ENCODE results near the gene LSM7. TPM values are rescaled to one million over a fixed set of nuclear protein-coding genes. Genes with fewer than 3 reads are reported as not detected.
"Not testable (repeated sequence)": the region's sequence is repeated elsewhere in the genome, so short reads cannot be mapped to it uniquely, and the experiment has no call there.

LSM7 gene
- total RNA-seq, 1 donor from 2014 or later: 183 TPM

DNA sequence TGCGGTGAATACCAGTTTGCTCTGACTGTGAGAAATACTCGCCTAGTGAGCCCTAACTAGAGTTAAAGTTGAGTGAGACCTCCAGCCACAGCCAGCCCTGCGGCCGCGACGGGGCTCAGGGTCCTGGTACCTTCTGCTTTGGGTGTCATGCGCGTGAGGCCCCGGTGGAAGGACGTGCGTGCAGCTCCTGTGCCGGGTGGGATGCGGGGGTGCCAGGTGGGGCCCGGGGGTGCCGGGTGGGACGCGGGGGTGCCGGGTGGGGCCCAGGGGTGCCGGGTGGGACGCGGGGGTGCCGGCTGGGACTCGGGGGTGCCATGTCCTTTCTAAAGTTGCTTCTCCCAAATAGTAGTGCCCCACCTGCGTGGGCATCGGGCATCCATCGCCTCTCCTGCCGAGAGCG, 23.2 kb upstream of the LSM7 start:
- Histone ChIP-seq H3K4me3 (no peak overlapping the region), H2AFZ (replicated peaks) (no peak overlapping the region), H3K79me2 (ENCODE audit: low read depth) (no peaks in the 10 kb centered on the region), H3F3A (ENCODE audit: low read depth) (peaks cover 10% of the 10 kb centered on the region), H4K20me1 (ENCODE audit: low read depth) (no peaks in the 10 kb centered on the region), H3K4me2 (no peak overlapping the region), H3K36me3 (no peaks in the 10 kb centered on the region), H3K9ac (no peak overlapping the region), H3K27me3 (no peaks in the 10 kb centered on the region), H3K9me3 (ENCODE audit: low read depth) (no peaks in the 10 kb centered on the region), H3K4me1 (no peaks in the 10 kb centered on the region), H3K27ac (no peak overlapping the region)
- no peaks in the 10 kb centered on the region for H3K4me1 Mint-ChIP-seq
- no peaks in the 10 kb centered on the region for H3K36me3 Mint-ChIP-seq
- peaks cover 5% of the 10 kb centered on the region for H3K27me3 Mint-ChIP-seq (ENCODE audit: insufficient read depth, low read depth)
- H3K27ac Mint-ChIP-seq: no peak overlapping the region
- no peak for DNase-seq (ENCODE audit: low spot score)
- no peak overlapping the region for H3K4me3 Mint-ChIP-seq
- H3K9me3 Mint-ChIP-seq: no peaks in the 10 kb centered on the region
- TF ChIP-seq, protein P1, sequence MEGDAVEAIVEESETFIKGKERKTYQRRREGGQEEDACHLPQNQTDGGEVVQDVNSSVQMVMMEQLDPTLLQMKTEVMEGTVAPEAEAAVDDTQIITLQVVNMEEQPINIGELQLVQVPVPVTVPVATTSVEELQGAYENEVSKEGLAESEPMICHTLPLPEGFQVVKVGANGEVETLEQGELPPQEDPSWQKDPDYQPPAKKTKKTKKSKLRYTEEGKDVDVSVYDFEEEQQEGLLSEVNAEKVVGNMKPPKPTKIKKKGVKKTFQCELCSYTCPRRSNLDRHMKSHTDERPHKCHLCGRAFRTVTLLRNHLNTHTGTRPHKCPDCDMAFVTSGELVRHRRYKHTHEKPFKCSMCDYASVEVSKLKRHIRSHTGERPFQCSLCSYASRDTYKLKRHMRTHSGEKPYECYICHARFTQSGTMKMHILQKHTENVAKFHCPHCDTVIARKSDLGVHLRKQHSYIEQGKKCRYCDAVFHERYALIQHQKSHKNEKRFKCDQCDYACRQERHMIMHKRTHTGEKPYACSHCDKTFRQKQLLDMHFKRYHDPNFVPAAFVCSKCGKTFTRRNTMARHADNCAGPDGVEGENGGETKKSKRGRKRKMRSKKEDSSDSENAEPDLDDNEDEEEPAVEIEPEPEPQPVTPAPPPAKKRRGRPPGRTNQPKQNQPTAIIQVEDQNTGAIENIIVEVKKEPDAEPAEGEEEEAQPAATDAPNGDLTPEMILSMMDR (IDR thresholded peaks at IDR 0.05): no peak
- no peak for TF ChIP-seq EZH2 (IDR thresholded peaks at IDR 0.05)
- no peak for TF ChIP-seq EZH2phosphoT487 (IDR thresholded peaks at IDR 0.05)

DNA sequence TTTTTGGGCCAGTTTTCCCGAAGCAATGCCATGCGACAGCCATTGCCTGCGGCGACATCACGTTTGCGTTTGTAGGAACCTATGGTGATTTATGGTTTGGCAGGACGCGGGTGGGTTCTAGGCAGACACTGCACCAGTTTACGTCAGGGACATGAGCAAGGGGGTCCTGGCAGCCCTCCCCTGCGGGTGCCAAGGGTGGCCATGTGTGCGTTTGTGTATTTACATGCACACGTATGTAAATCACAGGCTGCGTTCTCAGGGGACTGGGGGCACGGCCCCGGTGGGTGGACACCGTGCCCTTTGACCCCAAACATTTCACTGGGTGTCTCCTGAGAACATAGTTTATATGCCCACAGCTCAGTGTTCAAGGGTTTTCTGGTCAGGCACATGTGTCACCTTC, 22.3 kb upstream of the LSM7 start:
- H3K79me2 ChIP-seq (ENCODE audit: low read depth): no peaks in the 10 kb centered on the region
- Mint-ChIP-seq H3K27me3 (ENCODE audit: insufficient read depth, low read depth) (no peaks in the 10 kb centered on the region), H3K27ac (no peak overlapping the region), H3K4me3 (no peak overlapping the region), H3K9me3 (no peaks in the 10 kb centered on the region), H3K36me3 (peaks cover 2% of the 10 kb centered on the region), H3K4me1 (no peaks in the 10 kb centered on the region)
- H3K27ac ChIP-seq: no peak overlapping the region
- H3F3A ChIP-seq (ENCODE audit: low read depth): peaks cover 4% of the 10 kb centered on the region
- no peak overlapping the region for H3K4me3 ChIP-seq
- H3K9ac ChIP-seq: no peak overlapping the region
- DNase-seq (ENCODE audit: low spot score): no peak
- H3K4me2 ChIP-seq: no peak overlapping the region
- no peaks in the 10 kb centered on the region for H4K20me1 ChIP-seq (ENCODE audit: low read depth)
- TF ChIP-seq, protein P1 (IDR thresholded peaks at IDR 0.05): no peak
- TF ChIP-seq EZH2phosphoT487 (IDR thresholded peaks at IDR 0.05) (no peak), EZH2 (IDR thresholded peaks at IDR 0.05) (no peak)
- H3K4me1 ChIP-seq: no peaks in the 10 kb centered on the region
- H3K27me3 ChIP-seq: no peaks in the 10 kb centered on the region
- H2AFZ ChIP-seq (replicated peaks): no peak overlapping the region
- H3K9me3 ChIP-seq (ENCODE audit: low read depth): no peaks in the 10 kb centered on the region
- no peaks in the 10 kb centered on the region for H3K36me3 ChIP-seq

DNA sequence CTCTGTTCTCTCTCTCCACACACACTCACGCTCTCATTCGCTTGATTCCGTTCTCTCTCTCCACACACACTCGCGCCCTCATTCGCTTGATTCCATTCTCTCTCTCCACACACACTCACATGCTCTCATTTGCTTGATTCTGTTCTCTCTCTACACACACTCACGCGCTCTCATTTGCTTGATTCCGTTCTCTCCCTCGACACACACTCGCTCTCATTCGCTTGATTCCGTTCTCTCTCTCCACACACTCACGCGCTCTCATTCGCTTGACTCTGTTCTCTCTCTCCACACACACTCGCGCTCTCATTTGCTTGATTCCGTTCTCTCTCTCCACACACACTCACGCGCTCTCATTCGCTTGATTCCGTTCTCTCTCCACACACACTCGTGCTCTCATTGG, 21.4 kb upstream of the LSM7 start:
- not testable (repeated sequence) for H3K4me1 ChIP-seq; H3K27me3 ChIP-seq; H3K4me2 ChIP-seq; H3K79me2 ChIP-seq (ENCODE audit: low read depth); H3K27ac ChIP-seq; H3K36me3 Mint-ChIP-seq; H3K9me3 ChIP-seq (ENCODE audit: low read depth); H3K4me1 Mint-ChIP-seq; DNase-seq (ENCODE audit: low spot score); H3K27me3 Mint-ChIP-seq (ENCODE audit: insufficient read depth, low read depth); H2AFZ ChIP-seq (replicated peaks); H3K9ac ChIP-seq; H3K36me3 ChIP-seq; H3F3A ChIP-seq (ENCODE audit: low read depth); H3K4me3 Mint-ChIP-seq; H3K9me3 Mint-ChIP-seq; H3K27ac Mint-ChIP-seq; H4K20me1 ChIP-seq (ENCODE audit: low read depth); H3K4me3 ChIP-seq

GRCh38 chr19:2345794-2346663, 17.6 kb upstream of the LSM7 start:
- no peak overlapping the region for H3K9ac ChIP-seq
- no peak overlapping the region for H3K4me3 Mint-ChIP-seq
- no peaks in the 10 kb centered on the region for H3K36me3 ChIP-seq
- H3K27me3 Mint-ChIP-seq (ENCODE audit: insufficient read depth, low read depth): peaks cover 3% of the 10 kb centered on the region
- peaks cover 2% of the 10 kb centered on the region for H4K20me1 ChIP-seq (ENCODE audit: low read depth)
- no peaks in the 10 kb centered on the region for H3K9me3 Mint-ChIP-seq
- H3K27ac ChIP-seq: no peak overlapping the region
- no peak overlapping the region for H2AFZ ChIP-seq (replicated peaks)
- no peak overlapping the region for H3K4me2 ChIP-seq
- H3K9me3 ChIP-seq (ENCODE audit: low read depth): no peaks in the 10 kb centered on the region
- H3F3A ChIP-seq (ENCODE audit: low read depth): no peaks in the 10 kb centered on the region
- TF ChIP-seq EZH2 (IDR thresholded peaks at IDR 0.05) (no peak), EZH2phosphoT487 (IDR thresholded peaks at IDR 0.05) (no peak)
- TF ChIP-seq, protein P1 (IDR thresholded peaks at IDR 0.05): no peak
- no peak overlapping the region for H3K4me3 ChIP-seq
- H3K36me3 Mint-ChIP-seq: peaks cover 4% of the 10 kb centered on the region
- H3K4me1 Mint-ChIP-seq: no peaks in the 10 kb centered on the region
- H3K4me1 ChIP-seq: no peaks in the 10 kb centered on the region
- no peak for DNase-seq (ENCODE audit: low spot score)
- H3K27ac Mint-ChIP-seq: no peak overlapping the region
- H3K27me3 ChIP-seq: no peaks in the 10 kb centered on the region
- no peaks in the 10 kb centered on the region for H3K79me2 ChIP-seq (ENCODE audit: low read depth)
